NCI-H128 (cell line): Measurements from ENCODE around the gene GHR.

Source experiments
- DNase-seq: peaks from one replicate; lab custom pipeline; 2025; ENCODE audit not compliant: unreplicated experiment; lab: John Stamatoyannopoulos, UW

GHR gene

GRCh38 chr5:42461507-42461906, 38.3 kb downstream of the GHR start:
- DNase-seq: no peak

DNA sequence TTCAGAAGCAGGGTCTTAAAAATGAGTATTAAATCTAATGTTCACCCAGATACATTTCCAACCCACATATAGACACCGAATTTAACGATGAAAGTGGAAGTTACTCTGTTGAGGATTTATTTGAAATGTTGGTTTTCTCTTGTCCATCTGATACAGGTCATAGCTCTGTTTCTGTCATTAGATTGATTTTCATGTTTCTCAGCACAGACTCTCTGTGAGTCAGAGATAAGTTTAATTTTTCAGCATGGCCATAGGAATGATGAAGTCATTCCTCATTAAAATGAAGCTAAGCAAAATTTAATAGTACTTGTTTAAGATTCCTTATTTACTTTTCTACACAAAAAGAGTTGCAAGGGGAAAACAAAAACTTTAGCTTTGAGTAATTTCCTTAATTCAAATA, 38.8 kb downstream of the GHR start:
- DNase-seq: no peak

GRCh38 chr5:42467572-42467971, 44.3 kb downstream of the GHR start:
- no peak for DNase-seq

DNA sequence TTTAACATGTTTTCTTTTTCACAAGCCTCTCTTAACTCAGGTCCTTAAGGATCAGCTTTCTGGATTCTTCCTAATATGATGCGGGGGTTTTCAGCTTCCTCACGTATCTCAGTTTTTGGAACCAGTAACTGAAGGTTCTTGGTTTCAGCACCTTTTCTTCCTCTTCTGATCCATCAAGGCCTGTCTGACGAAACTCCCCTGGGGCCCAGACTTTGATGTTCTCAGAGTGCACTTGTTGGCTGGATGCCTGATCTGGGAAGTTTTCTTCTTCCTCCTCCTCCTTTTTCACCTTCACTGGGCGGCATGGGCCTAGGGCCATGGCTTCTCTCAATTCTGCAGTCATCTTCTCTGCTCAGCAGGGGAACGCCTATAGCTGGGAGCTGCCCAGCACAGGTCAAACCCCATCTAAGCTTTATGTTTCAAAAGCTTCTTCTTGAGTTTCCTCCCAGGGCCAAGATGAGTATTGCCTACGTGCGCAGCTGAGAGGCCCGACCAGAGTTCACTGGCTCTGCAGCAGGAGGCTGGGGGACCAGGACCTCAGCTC, 44.8 kb downstream of the GHR start:
- DNase-seq: no peak

DNA sequence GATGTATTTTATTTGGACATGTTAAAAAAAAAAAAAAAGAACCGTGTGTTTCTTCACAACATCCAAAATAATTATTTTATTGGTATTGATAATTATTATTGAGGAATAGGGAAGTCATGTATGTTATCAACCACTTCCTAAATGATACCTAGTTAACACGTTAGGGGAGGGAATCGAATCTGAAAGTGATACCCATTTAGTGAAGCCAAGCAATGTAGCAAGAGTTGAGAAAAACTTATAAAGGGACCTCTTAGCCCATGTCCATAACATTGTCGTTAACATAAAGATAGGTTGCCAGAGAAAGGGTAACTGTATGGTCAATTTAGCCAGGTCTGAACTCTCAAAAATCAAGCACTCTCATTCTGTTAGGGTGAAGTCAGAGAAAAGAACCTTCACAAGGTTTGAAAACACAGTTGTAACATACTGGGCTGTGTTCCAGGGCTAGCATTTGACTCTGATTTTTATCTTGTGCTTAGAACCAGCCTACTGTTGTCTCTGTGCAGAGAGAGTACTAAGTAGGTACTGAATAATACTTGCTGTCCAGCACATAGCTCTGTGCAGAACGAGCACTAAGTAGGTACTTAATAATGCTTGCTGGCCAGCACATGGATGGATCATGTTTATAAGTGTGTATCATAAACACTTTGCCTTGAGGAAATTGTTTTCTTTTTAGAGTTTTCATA, 60.4 kb downstream of the GHR start:
- DNase-seq: no peak

DNA sequence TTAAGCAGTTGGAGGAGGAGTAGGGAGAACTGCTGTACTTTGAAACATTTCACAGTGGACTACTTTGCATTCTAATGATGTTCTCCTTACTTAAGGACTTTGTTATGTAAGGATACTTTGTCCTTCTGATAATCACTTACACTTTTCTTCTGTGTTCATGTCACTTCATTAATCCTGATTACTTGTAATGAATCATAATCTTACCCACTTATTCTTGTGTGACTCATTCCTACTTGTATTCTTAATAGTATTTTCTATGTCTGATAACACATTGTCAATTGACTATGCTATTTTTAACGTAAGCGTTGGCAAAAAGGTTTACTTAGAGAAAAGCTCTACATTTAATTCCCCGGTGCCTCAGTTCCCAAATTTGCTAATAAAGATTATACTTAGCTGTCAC, 63.8 kb downstream of the GHR start:
- no peak for DNase-seq

DNA sequence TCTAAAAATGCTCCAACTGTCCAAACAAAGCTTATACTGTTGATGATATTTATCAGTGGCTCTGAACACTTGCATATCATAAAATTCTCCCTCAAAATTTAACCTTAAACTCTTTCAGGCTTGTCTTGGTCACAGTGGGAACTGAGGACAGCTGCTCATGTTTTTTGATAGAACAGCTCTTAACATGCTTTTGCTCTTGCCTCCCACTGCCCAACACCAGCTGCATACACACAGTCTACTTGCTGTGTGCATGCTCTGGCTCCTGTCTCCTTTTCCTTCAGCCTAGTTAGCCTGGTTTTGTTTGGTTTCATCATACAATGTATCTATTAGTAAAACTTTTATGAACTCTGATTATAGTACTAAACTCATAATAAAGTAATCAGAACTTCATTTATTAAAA, 64.6 kb downstream of the GHR start:
- no peak for DNase-seq

GRCh38 chr5:42490831-42491230, 67.6 kb downstream of the GHR start:
- DNase-seq: no peak

DNA sequence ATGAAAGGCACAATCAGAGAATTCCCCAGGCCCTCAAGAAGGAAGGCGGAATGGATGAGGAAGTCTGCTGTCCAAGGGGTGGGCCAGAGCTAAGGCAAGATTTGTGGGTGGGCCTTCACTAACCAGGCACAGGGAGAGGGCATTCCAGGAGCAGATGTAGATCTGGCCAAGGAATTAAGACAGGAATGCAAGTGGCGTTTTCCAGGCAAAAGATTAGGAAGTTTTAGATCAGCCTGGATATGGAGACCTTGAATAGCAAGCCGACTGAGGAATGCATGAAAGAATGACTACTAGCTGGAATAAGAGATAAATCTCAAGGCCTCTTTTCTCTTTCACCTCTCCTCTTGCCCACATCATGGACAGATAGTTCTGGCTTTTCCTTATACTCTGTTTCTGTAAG, 68.5 kb downstream of the GHR start:
- no peak for DNase-seq

- no peak for DNase-seq
These were observed 69.7 kb downstream of the GHR start for GRCh38 chr5:42492974-42493373.

GRCh38 chr5:42494414-42494813, 71.2 kb downstream of the GHR start:
- no peak for DNase-seq

DNA sequence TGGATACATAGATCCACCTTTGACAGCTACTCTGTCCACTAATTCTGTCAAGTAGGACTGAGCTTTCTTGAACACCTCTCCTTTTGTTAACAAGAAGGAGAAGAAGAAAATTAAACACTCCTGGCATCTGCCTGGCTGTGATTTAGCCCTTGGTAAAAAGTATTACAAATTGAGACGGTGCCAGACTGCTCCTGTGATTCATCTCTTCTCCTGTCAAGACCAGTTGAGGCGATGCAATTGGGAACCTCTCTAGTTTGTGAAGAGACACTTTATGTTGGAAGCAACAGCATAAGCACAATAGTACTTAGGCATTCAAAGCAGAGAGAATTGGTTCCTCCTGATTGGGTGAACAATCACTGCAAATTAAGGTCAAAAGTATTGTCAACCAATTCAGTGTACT, 72.7 kb downstream of the GHR start:
- no peak for DNase-seq

- no peak for DNase-seq
These were observed 73.3 kb downstream of the GHR start for GRCh38 chr5:42496397-42497156.

- DNase-seq: no peak
These were observed 74.8 kb downstream of the GHR start for GRCh38 chr5:42498000-42498399.

- no peak for DNase-seq
These were observed 75.8 kb downstream of the GHR start for GRCh38 chr5:42499016-42499415.

DNA sequence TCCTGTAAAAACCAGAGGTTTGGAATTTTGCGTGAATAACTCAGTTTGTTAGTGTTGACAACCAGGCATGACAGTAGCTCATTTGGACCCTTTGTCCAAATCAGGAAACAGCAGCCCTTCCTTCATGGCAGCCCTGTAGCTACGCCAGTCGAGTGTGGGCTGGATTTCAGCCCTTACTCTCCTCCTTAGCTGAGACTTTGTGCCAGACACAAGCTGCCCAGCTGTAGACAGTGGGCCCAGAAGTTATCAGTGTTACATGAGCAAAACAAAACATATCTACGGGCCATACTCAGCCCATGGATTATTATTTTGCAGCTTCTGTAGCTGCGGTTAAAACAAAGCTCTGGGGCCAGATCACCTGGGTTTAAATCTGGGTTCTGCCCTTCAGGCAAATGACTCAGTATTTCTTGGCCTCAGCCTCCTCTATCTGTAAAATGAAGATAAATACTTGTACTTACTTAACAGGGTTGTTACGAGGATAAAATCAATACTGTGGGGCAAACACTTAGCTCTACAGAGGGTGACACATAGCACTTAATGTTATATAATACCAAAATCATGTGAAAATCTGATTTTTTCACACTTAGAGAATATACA, 76.9 kb downstream of the GHR start:
- no peak for DNase-seq

GRCh38 chr5:42502613-42503470, 79.6 kb downstream of the GHR start:
- DNase-seq: no peak

DNA sequence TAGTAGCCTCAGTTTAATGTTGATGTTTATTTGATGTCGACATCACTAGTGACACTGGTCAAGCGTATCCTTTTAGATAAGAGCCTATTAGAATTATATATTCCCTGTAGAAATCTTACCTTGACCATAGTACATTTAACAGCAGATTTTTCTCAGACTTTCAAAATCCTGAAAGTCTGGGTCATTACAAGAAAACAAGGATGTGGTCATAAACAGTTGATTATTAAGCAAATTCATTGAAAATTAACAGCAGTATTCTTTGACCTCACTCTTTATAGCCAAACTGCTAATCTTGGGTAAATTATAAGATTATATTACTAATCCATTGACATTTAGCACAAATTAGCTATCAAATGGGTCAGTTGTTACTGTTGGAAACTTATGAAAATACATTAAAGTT, 83.4 kb downstream of the GHR start:
- DNase-seq: no peak

DNA sequence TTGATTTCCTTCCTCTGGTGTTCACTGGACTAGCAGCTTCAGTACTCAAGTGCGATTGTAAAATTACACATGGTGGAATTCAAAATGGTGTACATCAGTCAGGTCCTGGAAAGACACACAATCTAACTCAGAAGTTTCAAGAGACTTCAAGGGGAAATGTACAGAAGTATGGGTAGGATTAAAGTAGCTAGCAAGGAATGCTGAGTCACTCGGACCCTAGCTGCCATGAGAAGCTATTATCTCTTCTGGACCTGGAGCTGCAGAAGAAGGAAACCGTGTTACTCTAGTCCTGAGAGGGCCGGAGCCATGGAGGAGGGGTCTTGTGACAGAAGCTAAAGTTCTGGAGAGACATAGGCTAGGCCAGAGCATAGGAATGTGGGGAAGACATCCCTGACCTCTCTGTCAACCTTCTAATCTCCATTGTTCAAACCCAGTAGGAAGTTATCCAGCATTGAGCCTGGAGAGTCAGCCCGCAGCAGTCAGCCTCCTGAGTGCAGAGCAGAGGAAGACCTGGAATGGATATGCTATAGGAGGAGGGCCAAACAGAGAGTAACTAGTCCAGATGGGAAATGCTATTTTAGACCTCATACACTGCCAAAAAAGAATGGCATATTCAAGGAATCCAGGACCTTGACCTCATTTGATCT, 84.3 kb downstream of the GHR start:
- DNase-seq: no peak

DNA sequence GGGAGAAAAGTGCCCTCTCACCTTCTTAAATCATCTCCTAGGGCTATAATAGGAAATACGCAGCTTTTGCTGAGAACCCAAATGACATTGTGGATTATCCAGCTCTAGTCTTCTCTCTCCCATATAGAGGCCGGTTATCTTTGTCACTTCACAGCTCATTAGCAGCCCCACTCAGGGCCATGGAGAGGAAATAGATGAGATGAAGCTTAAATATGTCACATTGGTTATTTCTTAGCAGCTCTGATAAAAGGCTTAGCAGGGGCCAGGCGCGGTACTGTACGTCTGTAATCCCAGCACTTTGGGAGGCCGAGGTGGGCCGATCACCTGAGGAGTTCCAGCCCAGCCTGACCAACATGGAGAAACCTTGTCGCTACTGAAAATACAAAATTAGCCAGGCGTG, 90.0 kb downstream of the GHR start:
- no peak for DNase-seq

GRCh38 chr5:42514754-42515153, 91.5 kb downstream of the GHR start:
- no peak for DNase-seq
